ENCODE measurements around the gene RGS6.

DNA sequence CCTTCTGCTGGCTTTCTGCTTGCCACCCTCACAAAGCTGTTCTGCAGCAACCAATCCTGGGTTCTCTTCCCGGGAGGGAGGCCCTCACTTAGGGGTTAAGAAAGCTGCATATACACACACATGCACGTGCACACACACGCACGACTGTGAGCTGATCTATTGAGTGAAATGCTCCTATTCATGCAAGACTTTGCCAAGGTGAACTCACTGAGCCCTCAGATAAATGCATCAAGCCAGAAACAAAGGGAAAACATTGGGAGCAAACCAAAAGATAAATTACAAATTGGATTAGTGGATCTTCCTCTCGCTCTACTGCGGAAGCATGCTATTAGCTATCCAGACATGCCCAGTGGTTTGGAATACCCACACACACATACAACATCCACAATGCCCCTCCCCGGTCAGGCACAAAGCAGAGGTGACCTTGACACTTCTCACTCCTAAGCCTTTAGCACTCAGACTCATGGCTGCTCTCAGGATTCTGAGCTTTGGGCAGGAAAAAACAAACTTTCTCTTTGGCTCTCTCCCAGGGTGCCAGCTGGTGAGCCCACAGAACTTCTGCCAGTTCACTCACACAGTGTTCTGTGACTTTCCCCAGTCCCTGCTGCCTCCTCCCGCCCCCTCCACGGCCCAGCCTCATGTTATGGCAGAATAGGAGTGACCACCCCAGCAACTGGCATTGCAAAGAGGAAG is 641.6 kb downstream of the RGS6 start:
- TF ChIP-seq, protein P1, sequence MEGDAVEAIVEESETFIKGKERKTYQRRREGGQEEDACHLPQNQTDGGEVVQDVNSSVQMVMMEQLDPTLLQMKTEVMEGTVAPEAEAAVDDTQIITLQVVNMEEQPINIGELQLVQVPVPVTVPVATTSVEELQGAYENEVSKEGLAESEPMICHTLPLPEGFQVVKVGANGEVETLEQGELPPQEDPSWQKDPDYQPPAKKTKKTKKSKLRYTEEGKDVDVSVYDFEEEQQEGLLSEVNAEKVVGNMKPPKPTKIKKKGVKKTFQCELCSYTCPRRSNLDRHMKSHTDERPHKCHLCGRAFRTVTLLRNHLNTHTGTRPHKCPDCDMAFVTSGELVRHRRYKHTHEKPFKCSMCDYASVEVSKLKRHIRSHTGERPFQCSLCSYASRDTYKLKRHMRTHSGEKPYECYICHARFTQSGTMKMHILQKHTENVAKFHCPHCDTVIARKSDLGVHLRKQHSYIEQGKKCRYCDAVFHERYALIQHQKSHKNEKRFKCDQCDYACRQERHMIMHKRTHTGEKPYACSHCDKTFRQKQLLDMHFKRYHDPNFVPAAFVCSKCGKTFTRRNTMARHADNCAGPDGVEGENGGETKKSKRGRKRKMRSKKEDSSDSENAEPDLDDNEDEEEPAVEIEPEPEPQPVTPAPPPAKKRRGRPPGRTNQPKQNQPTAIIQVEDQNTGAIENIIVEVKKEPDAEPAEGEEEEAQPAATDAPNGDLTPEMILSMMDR (conservative IDR thresholded peaks at IDR 0.05 in 1 of 2, IDR thresholded peaks at IDR 0.05 in 1 of 2; ENCODE audit: low read depth in 1 of 2, low read length in 2 of 2), result no peak
- no peak for TF ChIP-seq EZH2 (IDR thresholded peaks at IDR 0.05; ENCODE audit: low read length, missing control alignments)

Measured in fibroblast of lung (primary cell).